Activated CD4-positive, alpha-beta T cell treated with anti-CD3 and anti-CD28 coated beads, Interleukin-2, amount 50 U/mL, for 24 hours (primary cell): ENCODE data around the gene ZNF554.
"Not testable (repeated sequence)": the region's sequence is repeated elsewhere in the genome, so short reads cannot be mapped to it uniquely, and the experiment has no call there.

Experiments used
- DNase-seq, 2 donors: peaks; one replicate each; pipeline ENCODE4 v3.0.0-alpha.2; 2020; ENCODE audit warnings: low read depth in 1 of 2, low spot score in 1 of 2

The ZNF554 gene

DNA sequence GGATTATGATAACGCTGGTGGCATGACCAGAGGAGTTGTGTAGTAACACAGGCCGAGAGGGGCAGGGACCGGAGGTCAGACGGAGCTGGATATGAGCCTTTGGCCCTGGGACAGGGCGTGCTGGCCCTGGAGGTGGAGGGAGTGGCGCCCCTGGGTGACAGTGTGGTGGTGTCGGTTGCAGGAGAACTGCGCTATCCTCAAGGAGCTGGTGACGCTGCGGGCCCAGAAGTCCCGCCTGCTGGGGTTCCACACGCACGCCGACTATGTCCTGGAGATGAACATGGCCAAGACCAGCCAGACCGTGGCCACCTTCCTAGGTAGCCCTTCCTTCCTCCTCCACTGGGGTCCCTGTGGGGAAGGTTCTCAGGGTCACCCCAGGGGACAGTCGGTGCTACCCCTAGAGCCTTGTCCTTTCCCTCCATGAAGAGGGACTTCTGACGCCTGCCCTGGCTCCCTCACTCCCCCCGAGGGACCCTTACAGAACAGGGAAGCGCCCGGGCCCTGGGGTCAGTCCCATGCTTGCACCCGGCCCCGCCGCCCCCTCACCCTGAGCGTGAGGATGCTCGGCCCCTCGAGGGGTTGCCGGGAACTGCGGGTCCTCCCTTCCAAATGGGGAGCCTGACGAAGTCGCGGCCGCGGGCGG lies 12.8 kb upstream of the ZNF554 start:
- DNase-seq: no peak

DNA sequence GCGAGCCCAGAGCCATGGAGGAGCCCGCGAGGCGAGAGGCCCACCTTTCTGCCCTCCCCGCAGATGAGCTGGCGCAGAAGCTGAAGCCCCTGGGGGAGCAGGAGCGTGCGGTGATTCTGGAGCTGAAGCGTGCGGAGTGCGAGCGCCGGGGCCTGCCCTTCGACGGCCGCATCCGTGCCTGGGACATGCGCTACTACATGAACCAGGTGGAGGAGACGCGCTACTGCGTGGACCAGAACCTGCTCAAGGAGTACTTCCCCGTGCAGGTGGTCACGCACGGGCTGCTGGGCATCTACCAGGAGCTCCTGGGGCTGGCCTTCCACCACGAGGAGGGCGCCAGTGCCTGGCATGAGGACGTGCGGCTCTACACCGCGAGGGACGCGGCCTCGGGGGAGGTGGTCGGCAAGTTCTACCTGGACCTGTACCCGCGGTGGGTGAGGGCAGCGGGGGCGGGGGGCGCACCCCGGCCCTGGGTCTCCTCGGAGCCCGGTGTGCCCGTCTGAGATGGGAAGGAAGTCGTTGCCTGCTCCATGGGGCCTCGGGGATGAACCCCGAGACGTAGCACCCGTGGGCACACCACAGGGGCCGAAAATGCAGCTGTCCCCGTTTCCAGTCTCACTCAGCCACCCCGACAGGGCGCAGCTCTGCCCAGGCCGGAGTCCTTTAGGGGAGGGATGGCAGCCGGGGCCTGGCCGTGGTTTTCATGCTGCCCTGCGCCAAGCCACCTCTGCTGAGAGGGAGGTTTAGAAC lies 12.1 kb upstream of the ZNF554 start:
- DNase-seq: no peak

DNA sequence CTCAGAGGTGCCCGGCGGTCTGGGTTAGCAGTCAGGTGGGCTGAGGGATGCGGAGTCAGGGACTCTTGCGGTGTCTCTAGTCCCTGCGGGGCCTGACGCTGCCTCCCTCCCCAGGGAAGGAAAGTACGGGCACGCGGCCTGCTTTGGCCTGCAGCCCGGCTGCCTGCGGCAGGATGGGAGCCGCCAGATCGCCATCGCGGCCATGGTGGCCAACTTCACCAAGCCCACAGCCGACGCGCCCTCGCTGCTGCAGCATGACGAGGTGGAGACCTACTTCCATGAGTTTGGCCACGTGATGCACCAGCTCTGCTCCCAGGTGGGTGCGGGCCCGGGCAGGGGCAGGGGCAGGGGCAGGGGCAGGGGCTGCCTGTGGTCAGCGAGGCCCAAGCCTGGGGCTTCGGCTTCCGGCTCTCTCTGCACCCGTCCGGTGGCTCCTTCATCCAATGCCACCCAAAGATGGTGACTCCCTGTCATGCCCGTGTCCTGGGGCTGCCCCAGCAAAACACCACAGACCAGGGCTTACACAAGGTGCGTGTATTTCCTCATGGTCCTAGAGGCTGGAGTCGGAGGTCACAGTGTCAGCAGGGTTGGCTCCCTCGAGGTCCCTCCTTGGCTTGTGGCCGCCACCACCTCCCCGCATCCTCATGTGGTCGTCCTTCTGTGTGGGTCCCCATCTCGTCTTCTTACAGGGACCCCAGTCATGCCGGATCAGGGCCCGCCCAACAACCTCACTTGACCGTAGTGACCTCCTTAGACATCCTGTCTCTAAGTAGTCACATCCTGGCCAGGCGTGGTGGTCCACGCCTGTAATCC lies 11.3 kb upstream of the ZNF554 start:
- DNase-seq: no peak

DNA sequence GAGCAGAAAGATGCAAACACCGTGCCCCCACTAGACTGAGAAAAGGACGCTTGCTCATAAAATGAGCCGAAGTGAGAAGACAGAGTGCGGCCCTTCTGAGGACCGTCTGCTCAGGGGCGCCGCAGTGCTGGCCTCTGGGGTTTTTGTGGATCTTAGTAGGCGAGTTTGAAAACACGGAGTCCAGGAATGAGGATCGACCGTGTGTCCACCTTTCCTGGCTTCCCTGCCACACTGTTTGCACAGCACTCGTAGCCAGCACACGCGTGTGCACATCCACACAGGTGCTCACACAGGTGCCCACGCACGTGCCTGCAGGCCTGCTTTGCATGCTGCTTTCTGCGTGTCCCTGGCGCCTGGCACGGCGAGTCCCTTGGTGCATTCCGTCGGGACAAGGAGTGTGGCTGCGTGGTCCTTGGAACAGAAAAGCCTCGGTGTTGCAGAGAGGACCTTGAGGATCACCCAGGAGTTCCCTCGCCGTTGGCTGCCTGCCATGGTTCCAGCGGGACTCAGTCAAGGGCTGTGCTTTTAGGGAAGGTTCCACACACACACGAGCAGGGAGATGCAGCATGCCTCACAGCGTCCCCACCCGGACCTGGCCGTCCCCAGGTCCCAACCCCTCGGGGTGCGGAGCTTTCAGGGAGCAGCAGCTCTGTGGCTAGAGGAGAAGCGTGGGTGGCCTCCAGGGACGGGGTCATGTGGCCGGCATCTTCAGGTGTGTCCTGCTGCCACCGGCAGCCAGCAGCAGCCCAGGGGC lies 10.1 kb upstream of the ZNF554 start:
- no peak for DNase-seq

DNA sequence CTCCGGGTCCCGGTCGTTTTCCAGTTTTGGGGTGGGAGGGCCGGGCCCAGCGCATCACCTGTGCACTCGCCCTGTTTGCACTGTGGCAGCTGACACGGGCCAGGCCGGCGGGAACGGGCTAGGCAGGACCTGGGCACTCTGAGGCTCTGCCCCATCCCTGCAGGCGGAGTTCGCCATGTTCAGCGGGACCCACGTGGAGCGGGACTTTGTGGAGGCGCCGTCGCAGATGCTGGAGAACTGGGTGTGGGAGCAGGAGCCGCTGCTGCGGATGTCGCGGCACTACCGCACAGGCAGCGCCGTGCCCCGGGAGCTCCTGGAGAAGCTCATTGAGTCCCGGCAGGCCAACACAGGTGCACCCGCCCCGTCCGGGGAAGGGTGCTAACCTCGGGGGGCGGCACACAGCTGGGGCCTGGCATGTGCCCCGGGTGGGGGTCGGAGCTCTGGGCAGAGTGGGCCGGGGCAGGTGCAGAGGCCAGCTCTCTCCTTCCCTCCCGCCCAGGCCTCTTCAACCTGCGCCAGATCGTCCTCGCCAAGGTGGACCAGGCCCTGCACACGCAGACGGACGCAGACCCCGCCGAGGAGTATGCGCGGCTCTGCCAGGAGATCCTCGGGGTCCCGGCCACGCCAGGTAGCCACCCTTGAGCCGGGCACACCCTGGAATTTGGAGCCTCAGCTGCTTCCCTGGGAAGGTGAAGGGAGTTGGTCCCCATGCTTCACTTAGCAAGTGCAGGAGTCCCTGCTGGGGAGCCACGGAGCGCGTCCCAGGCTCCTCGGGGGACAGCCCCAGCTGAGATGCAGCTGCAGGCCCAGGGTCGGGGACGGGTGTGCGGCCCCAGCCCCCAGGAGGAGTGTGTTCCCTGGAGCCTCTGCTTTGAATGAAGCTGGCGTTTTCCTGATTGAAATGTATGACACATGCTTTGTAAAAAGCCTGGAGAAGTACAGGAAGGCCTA lies 9.3 kb upstream of the ZNF554 start:
- no peak for DNase-seq

DNA sequence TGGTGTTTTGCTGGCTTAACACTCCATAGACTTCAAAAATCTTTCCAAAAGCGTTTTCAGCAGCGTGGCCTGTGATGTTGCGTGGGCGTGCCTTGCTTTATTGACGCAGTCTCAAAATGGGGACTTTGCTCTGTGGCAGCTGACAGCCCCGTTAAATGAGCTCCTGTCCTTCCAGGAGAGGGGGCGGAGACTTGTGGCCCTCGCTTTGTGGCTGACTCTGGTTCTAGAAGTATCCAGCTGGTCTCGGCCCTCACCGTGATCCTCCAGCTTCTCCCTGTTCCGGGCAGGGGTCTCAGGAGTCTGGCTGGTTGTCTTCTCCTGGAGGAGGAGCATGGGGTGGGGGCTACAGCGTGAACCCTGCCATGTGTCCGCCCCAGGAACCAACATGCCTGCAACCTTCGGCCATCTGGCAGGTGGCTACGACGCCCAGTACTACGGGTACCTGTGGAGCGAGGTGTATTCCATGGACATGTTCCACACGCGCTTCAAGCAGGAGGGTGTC lies 8.4 kb upstream of the ZNF554 start:
- DNase-seq: no peak

DNA sequence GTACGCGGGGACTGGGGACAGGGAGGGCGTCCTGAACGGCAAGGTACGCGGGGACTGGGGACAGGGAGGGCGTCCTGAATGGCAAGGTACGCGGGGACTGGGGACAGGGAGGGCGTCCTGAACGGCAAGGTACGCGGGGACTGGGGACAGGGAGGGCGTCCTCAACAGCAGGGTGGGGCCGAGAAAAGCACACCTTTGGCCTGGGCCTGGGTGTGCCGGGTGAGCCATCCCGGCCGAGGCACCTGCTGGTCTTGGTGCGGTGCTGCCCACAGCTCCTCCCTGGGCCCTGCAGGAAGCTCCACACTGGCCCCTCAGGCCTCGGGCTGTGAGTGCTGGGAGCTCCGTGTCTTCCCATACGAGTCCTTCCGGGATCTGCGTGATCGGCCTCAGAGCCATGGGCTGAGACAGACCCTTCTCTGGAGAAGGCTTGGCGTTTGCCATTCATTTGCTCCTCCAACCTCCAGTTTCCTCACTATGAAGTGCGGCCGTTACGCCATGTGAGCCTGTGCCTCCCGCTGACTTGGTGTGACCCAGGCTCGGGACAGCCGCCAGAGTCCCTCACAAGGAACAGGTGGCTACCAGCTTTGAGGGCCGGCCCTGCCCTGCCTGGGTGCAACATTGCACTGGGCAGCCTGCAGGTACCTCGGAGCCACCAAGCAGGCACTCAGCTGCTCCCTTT lies 7.8 kb upstream of the ZNF554 start:
- DNase-seq: no peak

DNA sequence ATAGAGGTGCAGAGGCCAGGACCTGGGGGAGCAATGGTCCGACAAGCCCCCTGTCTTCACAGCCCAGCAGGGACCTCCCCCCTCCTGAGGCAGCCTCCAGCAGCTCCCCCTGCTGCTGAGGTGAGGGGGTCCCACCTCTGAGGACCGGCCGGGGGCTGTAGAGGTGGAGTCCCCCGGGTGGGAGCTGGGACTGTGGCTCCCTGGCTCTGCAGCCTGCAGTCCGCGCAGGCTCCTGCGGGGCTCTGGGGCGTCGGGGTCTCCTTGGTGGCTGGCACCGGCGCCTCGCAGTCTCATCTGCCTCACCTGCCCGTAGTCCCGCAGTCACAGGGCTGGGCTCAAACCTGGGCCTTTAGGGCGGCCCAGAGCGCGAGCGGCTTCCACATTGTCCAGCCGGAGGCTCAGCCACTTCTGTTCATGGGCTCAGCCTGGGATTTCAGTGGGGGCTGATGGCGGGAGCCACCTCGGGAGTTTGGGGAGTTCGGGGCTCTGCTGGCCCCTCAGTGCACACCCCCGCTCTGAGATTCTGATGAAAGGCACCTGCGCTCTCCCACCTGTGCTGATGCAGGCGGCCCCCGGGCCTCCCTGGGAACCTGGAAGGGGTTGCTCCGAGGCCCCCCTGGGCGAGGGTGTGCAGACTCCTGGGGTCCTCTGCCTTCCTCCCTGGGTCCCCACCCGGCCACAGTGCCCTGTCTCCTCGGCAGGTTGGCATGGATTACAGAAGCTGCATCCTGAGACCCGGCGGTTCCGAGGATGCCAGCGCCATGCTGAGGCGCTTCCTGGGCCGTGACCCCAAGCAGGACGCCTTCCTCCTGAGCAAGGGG lies 7.0 kb upstream of the ZNF554 start:
- no peak for DNase-seq

DNA sequence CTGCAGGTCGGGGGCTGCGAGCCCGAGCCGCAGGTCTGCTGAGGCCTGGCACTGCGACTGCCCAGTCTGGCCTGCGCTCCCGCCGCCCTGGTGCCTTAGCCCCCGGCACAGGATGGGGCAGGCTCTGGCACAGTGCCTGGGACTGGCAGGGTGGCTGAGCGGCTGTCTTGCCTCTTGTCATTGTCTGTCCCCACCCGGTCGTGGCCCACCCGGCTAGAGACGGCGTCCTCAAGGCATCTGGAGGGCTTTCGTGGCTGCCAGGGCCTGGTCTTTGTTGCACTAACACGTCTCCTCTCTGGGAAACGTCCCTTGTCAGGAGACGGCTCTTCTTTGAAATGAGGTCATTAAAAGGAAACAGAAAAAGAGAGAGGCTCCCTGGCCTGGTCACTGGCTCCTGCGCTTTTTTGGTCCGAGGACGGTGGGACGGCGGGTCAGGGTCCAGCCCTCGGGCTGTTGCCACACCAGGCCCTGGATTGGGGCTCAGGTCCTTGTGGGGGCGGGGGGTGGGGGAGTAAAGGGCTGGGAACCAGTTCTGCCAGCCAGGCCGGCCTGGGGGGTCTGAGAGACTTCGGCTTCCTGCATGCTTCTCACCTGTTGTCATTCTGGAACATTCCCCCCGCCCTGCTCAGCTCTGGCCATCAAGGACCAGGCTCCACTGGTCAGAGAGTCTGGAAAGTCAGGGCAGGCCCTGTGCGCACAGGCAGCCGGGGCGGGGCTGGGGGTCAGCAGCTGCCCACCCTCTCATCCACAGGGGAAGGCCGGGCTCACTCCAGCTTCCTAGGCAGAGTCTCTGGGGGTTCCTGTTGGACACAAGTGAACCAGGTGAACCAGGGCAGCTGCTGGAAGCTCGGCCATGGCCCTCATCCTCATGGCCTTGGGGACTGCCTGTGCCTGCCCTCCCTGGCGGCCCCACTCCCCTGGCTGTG lies 6.2 kb upstream of the ZNF554 start:
- no peak for DNase-seq

DNA sequence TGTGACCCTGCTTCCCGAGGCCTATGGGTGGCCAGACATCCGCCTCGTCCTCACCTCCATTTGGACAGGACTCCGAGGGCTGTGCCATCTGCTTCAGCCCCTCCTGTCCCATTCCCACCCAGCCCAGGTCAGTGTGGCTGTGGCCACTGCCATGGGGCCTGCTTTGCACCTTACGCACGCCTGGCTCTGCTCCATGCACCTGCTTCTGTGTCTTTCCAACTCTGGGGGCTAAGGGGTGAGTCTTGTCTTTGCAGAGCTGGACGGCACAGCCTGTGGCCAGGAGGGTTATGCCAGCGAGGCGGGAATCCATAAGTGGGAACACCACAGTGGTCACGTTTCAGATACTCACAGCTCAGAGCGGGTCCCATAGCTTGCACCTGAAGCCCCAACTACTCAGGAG lies 5.2 kb upstream of the ZNF554 start:
- DNase-seq: no peak

DNA sequence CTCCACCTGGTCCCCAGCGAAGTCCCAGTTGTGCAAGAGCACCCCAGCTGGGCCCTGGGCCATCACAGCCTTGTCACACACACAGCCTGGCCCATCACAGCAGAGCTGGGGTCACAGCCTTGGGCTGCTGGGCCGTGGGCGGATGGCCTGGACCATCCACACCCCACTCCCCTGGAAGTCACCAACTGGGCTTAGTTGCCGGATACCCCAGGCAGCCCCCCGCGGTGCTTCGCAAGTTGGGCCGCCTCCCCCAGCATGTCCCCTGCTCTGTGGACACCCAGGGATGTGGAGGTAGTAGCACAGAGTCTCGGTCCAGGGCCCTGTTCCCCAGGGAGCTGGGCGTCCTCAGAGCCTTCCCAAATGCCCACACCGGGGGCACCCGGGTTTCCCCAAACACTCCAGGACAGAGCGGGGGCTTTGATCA lies 4.5 kb upstream of the ZNF554 start:
- DNase-seq: no peak

DNA sequence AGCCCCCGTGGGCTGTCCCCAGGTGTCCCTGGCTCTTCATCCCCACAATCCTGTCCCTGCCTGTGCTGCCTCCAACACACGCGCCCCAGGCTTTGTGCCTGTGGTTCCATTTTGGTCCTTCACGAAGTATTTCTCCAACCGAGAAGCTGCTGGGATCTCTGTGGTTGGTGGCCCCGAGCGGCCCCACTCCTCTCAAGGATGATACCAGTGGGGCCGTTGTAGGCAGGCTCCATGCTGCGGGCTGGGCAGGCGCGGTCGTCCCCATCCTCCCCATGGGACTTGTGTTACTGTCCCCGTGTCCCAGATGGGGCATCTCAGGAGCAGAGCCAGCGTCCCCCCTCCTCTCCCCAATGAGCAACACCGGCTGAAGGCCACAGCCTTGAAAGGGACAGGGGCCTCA lies 3.7 kb upstream of the ZNF554 start:
- DNase-seq: no peak

DNA sequence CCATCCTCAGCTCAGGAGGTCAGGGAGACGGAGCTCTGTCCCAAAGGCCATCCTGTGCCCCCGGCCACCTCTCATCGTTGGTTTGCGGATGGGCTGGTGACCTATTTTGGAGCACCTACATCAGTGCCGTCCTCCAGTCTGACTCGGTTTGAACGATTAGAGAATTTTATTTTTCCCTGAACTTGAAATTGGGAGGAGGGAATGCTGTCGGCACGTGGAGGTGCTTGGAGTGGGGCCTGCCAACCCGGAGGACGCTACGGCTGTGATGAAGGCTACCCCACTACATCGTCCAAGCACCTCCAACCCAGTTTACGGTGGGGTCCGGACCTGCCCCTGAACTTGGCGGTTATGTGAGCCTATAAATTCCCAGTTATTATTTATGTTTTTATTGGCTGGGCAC lies 3.0 kb upstream of the ZNF554 start:
- DNase-seq: no peak

DNA sequence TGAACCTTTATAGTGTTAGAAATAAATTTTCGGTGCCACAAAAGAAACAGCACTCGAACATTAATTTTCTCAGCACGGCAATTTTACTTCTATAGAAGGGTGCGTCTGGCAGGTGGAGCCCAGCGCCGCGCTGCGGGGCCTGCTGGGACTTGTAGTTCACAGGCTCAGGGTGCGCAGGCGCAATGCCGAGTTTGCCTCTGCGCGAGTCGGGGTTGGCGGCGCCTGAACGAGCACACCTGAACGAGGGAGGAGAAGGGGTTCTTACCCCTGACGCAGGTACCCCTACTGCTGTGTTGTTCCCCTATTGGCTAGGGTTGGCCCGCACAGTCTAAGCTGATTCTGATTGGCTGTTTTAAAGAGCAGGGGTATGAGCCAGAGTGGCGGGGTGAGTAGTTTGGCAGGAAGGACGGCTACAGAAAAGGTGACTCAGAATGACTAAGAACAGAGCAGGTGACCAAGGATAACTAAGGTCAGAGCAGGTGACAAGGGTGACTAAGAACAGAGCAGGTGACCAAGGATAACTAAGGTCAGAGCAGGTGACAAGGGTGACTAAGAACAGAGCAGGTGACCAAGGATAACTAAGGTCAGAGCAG lies 2.3 kb upstream of the ZNF554 start:
- not testable (repeated sequence) for DNase-seq

DNA sequence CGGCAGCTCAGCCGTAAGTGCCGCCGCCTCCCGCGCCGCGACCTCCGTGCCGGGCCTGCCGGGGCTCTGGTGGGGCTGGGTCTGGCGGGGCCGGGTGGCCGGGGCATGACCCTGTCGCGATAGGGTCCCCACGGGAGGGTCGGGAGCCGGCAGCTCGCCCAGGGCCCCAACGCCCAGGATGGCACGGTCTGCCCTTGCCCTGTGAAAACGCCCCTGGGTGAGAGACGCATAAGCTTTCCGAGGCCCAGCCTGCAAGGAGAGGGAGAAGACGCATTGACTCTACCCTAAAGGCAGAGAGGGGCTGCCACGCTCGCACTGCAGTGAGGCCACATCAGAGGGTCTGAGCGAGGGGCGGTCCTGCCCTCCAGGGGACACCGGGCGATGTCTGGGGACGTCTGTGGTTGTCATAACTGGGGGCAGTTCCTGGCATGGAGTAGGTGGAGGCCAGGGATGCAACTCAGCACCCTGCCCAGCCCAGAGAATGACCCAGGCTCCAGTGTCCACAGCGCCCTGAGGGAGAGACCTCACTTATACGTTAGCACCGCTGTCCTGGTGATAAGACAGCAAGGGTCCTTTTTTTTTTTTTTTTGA lies 539 bp downstream of the ZNF554 start:
- DNase-seq: no peak

DNA sequence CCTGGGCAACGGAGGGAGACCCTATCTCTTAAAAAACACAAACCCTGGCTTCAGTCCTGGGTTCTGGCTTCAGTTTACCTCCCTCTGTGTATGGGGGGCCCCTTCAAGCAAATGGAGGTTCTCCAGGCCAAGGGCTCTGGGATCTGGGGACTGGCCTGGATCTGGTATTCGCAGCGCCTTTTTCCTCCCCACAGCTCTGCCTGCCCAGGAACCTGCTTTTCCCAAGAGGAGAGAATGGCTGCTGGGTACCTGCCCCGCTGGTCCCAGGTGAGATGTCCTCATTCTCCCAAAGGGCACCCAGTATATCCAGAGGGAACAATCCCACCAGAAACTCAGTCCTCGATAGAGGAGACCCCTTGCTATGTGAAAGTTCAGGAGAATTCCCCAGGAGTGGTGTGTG lies 3.2 kb downstream of the ZNF554 start:
- no peak for DNase-seq

DNA sequence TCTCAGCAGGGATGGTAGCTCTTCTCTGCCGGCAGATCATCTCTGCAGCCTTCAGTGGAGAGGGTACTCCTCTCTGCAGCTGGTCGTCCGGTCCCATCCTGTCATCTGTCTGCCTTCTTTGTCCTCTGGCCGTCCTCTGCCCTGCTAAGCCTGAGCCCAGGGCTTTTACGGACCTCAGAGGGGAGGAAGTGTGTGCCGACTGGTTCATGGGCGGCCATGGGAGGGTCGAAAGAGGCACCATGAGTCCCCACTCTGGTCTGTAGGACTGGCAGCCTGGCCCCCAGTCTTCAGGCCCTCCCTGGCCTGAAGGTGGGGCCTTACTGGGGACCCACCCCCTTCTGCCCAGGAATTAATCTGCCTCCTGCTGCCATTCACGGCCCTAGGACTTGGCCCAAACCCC lies 4.0 kb downstream of the ZNF554 start:
- no peak for DNase-seq
